GM12878 (cell line): ENCODE measurements around the gene CAPN2. TPM values are rescaled to one million over a fixed set of nuclear protein-coding genes. Genes with fewer than 3 reads are reported as not detected.

Source experiments
- ATAC-seq: fragments of 200-7000 bp; cut with Tn5 transposase; 3 replicates; pipeline ENCODE4 v1.9.1; 2020; ENCODE audit warnings: mild to moderate bottlenecking, moderate library complexity
- BruUV-seq: library from RNA; stranded (reverse); fragments of 400-500 nt; replicated peaks from 2 replicates; lab custom pipeline; 2021; lab: Mats Ljungman, UMichigan
- CTCF ChIA-PET: fragments of 300-600 bp; sonication (Branson Sonifier 250); formaldehyde crosslinking; extraction: SDS; loops from one replicate; lab custom pipeline; 2021; ENCODE audit warnings: inconsistent platforms; lab: Yijun Ruan, JAX
- POLR2A ChIA-PET: fragments of 350-600 bp; formaldehyde crosslinking; extraction: SDS; loops from one replicate; lab custom pipeline; 2021; ENCODE audit warnings: inconsistent platforms; lab: Charles Lee
- RAD21 ChIA-PET: fragments of 300-600 bp; sonication (Branson Sonifier 250); formaldehyde crosslinking; loops from one replicate; lab custom pipeline; 2023; ENCODE audit warnings: antibody characterized with exemption; ENCODE audit not compliant: unreplicated experiment; lab: Charles Lee
- SMC1A ChIA-PET: fragments of 300-600 bp; sonication (Branson Sonifier 250); formaldehyde crosslinking; loops from one replicate; lab custom pipeline; 2023; ENCODE audit not compliant: unreplicated experiment, uncharacterized antibody; lab: Charles Lee
- DNase-seq: peaks from one replicate; pipeline ENCODE4 v3.0.0-alpha.2; 2011; ENCODE audit warnings: low read depth, low spot score
- FAIRE-seq: peaks from 3 replicates; lab custom pipeline; 2011; peaks lifted over from hg19 to GRCh38; lab: Jason Lieb, UNC
- H2AFZ ChIP-seq: 2 replicates; pipeline ENCODE4 v1.6.0; 2011; ENCODE audit warnings: low read depth, low read length, control low read depth; ENCODE audit not compliant: control insufficient read depth
- H3K27ac ChIP-seq: 2 replicates; pipeline ENCODE4 v1.5.1; 2011; ENCODE audit warnings: control low read depth; ENCODE audit not compliant: control insufficient read depth, insufficient read depth
- H3K27me3 ChIP-seq, 2 experiments: replicated peaks in 1 of 2; 2 replicates each; pipeline versions ENCODE4 v1.6.0 to v1.6.1; 2011; ENCODE audit warnings: low read length in 1 of 2; ENCODE audit not compliant: control insufficient read depth in 2 of 2, insufficient read depth in 2 of 2
- H3K36me3 ChIP-seq, 2 experiments: 2 replicates each; pipeline ENCODE4 v1.5.1; 2011; ENCODE audit warnings: low read length in 1 of 2; ENCODE audit not compliant: control insufficient read depth in 2 of 2, insufficient read depth in 2 of 2
- H3K4me1 ChIP-seq: 2 replicates; pipeline ENCODE4 v1.6.1; 2011; ENCODE audit warnings: mild to moderate bottlenecking, low read length, moderate library complexity, mixed read lengths; ENCODE audit not compliant: control insufficient read depth, insufficient read depth
- H3K4me2 ChIP-seq: 2 replicates; pipeline ENCODE4 v1.6.0; 2011; ENCODE audit warnings: control low read depth; ENCODE audit not compliant: control insufficient read depth, insufficient read depth
- H3K4me3 ChIP-seq: fragments of 200-600 bp; sonication (generic); 2 replicates; pipeline ENCODE4 v1.5.1; 2016
- H3K79me2 ChIP-seq: 2 replicates; pipeline ENCODE4 v1.6.0; 2011; ENCODE audit warnings: low read length; ENCODE audit not compliant: control insufficient read depth, insufficient read depth
- H3K9ac ChIP-seq: 2 replicates; pipeline ENCODE4 v1.8.0; 2011; ENCODE audit warnings: low read length, control low read depth, mixed read lengths; ENCODE audit not compliant: control insufficient read depth, insufficient read depth
- H3K9me3 ChIP-seq: replicated peaks from 3 replicates; pipeline ENCODE4 v1.5.1; 2011; ENCODE audit warnings: mild to moderate bottlenecking, low read length; ENCODE audit not compliant: control insufficient read depth, insufficient read depth
- H4K20me1 ChIP-seq: 2 replicates; pipeline ENCODE4 v1.6.0; 2011; ENCODE audit not compliant: control insufficient read depth, insufficient read depth
- CREM ChIP-seq: IDR thresholded peaks from 2 replicates; pipeline ENCODE4 v1.6.1; 2014; ENCODE audit warnings: antibody characterized with exemption, low read depth
- EED ChIP-seq: sonication (generic); IDR thresholded peaks from 2 replicates; pipeline ENCODE4 v1.6.1; 2016; ENCODE audit warnings: antibody characterized with exemption, low read depth
- EGR1 ChIP-seq, 2 experiments: IDR thresholded peaks; 1 replicate in 1 of 2; 2 replicates in 1 of 2; pipeline ENCODE4 v1.6.1; 2011 to 2012; ENCODE audit warnings: low read depth in 2 of 2, low read length in 2 of 2, borderline replicate concordance in 1 of 2, mild to moderate bottlenecking in 1 of 2, moderate library complexity in 1 of 2
- EP300 ChIP-seq, 2 experiments: fragments of 150-350 bp in 1 of 2; IDR thresholded peaks; 2 replicates each; pipeline ENCODE4 v1.6.1; 2011 to 2012; ENCODE audit warnings: low read depth in 2 of 2, low read length in 2 of 2, borderline replicate concordance in 1 of 2, improper control_type of control experiment in 1 of 2, inconsistent platforms in 1 of 2; ENCODE audit not compliant: control insufficient read depth in 1 of 2
- FOS ChIP-seq: IDR thresholded peaks from 3 replicates; pipeline ENCODE4 v1.6.1; 2011; ENCODE audit warnings: borderline replicate concordance; ENCODE audit not compliant: insufficient read length; ENCODE audit errors: extremely low read depth
- IKZF1 ChIP-seq: fragments of 450-650 bp; conservative IDR thresholded peaks from 2 replicates; pipeline ENCODE4 v1.6.1; 2017; ENCODE audit warnings: antibody characterized with exemption, mild to moderate bottlenecking
- JUNB ChIP-seq: IDR thresholded peaks from 2 replicates; pipeline ENCODE4 v1.6.1; 2016; ENCODE audit warnings: antibody characterized with exemption, mild to moderate bottlenecking
- MTA2 ChIP-seq: fragments of 450-650 bp; IDR thresholded peaks from 2 replicates; pipeline ENCODE4 v1.6.1; 2016; ENCODE audit warnings: low read depth, mild to moderate bottlenecking, moderate library complexity
- RBBP5 ChIP-seq: fragments of 200-600 bp; sonication (generic); conservative IDR thresholded peaks from 2 replicates; pipeline ENCODE4 v1.6.1; 2016
- SMC3 ChIP-seq: IDR thresholded peaks from 2 replicates; pipeline ENCODE4 v1.6.1; 2011; ENCODE audit warnings: low read length, improper control_type of control experiment, borderline replicate concordance
- STAT3 ChIP-seq: IDR thresholded peaks from 2 replicates; pipeline ENCODE4 v1.6.1; 2011; ENCODE audit warnings: low read depth, low read length, improper control_type of control experiment
- ZSCAN29 ChIP-seq: fragments of 450-650 bp; IDR thresholded peaks from 2 replicates; pipeline ENCODE4 v1.6.1; 2017; ENCODE audit warnings: mild to moderate bottlenecking, moderate library complexity
- WGBS: methylation state at CpG from one replicate; pipeline ENCODE4 v1.1.6; 2016; ENCODE audit warnings: low lambda C conversion rate; ENCODE audit not compliant: insufficient replicate concordance, insufficient coverage; ENCODE audit errors: missing lambda C conversion rate; 5-methylcytosine and 5-hydroxymethylcytosine counted together
- in situ Hi-C: fragments of 300-500 bp; cut with MboI; formaldehyde crosslinking; loops from 9 replicates; pipeline ENCODE4 v1.14.3; 2018; ENCODE audit warnings: mixed read lengths
- intact Hi-C: fragments of 100-400 bp; cut with micrococcal nuclease; formaldehyde crosslinking; loops from one replicate; pipeline ENCODE4 v1.14.2; 2022; ENCODE audit not compliant: unreplicated experiment
- polyA plus RNA-seq, 11 experiments: library from polyadenylated mRNA; depleted of rRNA in 4 of 11; unstranded in 6 of 11; stranded (reverse) in 5 of 11; fragments of >200 nt; fragmentation: Nextera tagmentation in 4 of 11; fragmentation: Illumina TruSeq in 1 of 11; extraction: Ambion mirVana in 4 of 11; extraction: Trizol in 1 of 11; gene quantifications; 1 replicate in 1 of 11; 2 replicates in 10 of 11; pipeline versions ENCODE4 v1.2.1 to v1.2.3, GENCODE V29; 2011 to 2016; ENCODE audit warnings: inconsistent platforms in 2 of 11, missing spikeins in 2 of 11, low read depth in 1 of 11
- total RNA-seq, 4 experiments: library from RNA; depleted of rRNA in 3 of 4; stranded (reverse); fragments of >200 nt in 3 of 4; fragmentation: Illumina TruSeq in 1 of 4; extraction: Trizol in 1 of 4; gene quantifications; 2 replicates each; pipeline versions ENCODE4 v1.2.1 to v1.2.3, GENCODE V29; 2013 to 2021
- TF ChIP-seq, protein P1 (sequence below): fragments of 150-350 bp; IDR thresholded peaks from 2 replicates; pipeline ENCODE4 v1.6.1; 2016; ENCODE audit warnings: low read depth, low read length
- TF ChIP-seq, protein P2 (sequence below): fragments of 450-650 bp; IDR thresholded peaks from 2 replicates; pipeline ENCODE4 v1.6.1; 2017; ENCODE audit warnings: borderline replicate concordance
- TF ChIP-seq, protein P3 (sequence below): fragments of 450-650 bp; IDR thresholded peaks from 2 replicates; pipeline ENCODE4 v1.6.1; 2017; ENCODE audit warnings: mild to moderate bottlenecking
- TF ChIP-seq, protein P4 (sequence below): fragments of 450-650 bp; IDR thresholded peaks from 2 replicates; pipeline ENCODE4 v1.6.1; 2017; ENCODE audit warnings: mild to moderate bottlenecking, low read depth, inconsistent platforms; ENCODE audit not compliant: poor library complexity, severe bottlenecking

The CAPN2 gene
- total and polyA plus RNA-seq, 10 of the 15 experiments (the other 5 are each of a cell fraction or from before 2014, with no cell fraction given), result 6.0 to 21.4 (median 16.6) TPM

DNA sequence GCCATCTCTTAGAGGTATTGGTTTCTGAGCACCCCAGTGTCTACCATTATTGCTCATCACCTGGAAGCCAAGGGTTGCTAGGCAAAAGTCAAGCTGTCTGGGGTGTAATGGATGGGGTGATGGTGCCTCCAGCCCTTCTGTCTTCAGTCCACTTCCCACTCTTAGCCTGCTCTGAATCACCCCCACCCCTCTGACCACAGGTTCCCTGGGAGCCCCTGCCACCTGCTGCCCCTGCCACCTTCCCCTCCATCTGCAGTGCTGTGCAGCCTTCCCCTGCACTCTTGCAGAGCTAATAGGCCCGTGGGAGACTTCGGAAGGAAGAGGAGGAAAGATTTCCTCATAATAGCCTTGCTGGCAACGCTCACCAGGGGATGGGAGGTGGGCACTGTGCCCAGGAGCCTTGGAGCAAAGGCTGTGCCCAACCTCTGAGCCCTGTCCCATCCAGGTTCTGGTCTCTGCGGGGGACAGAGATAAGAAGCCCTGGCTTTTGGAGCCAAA, 35.5 kb downstream of the CAPN2 start:
- no peak overlapping the region for H3K9ac ChIP-seq
- ChIA-PET POLR2A (no interaction called here), CTCF (interaction anchor here (1.1 to 6.0 kb wide), 3 partner anchors 43 to 52 kb away, joined by 5 to 69 read pairs (median 39); no protein-coding TSS in a partner anchor), RAD21 (interaction anchor here (1.9 kb wide), 1 partner anchor 37 kb away, joined by 8 read pairs; the partner anchor contains the start of gene CAPN2), SMC1A (interaction anchor here (1.2 kb wide), 1 partner anchor 49 kb away, joined by 3 read pairs; no protein-coding TSS in a partner anchor)
- H3K4me1 ChIP-seq, result peaks cover 6% of the 10 kb centered on the region
- FAIRE-seq (no peak), ATAC-seq (0 out of 3 replicates have a peak, but pooled peaks have one; percentile 7), DNase-seq (no peak)
- 20% methylated on average over 4 of the region's 4 CpGs for whole genome bisulfite sequencing
- no TSS peak for BruUV-seq
- in situ Hi-C loops (no loop called here), intact Hi-C loops (no loop called here)
- no peaks in the 10 kb centered on the region for H3K79me2 ChIP-seq
- H4K20me1 ChIP-seq, result no peaks in the 10 kb centered on the region
- no peak overlapping the region for H3K4me3 ChIP-seq
- no peak overlapping the region for H3K4me2 ChIP-seq
- no peaks in the 10 kb centered on the region for H3K9me3 ChIP-seq
- no peaks in the 10 kb centered on the region; a peak in 2 of 4 replicates for H3K36me3 ChIP-seq
- no peak overlapping the region for H2AFZ ChIP-seq
- H3K27me3 ChIP-seq, result no peaks in the 10 kb centered on the region
- H3K27ac ChIP-seq, result no peak overlapping the region
- TF ChIP-seq MTA2 (no peak), EED (no peak), RBBP5 (no peak), EGR1 (IDR thresholded peaks at IDR 0.05; ENCODE audit: borderline replicate concordance in 1 of 2, low read depth in 2 of 2, low read length in 2 of 2) (no peak), IKZF1 (no peak), SMC3 (no peak), FOS (no peak), JUNB (no peak), EP300 (IDR thresholded peaks at IDR 0.05; ENCODE audit: borderline replicate concordance in 1 of 2, control insufficient read depth in 1 of 2, low read depth in 2 of 2, low read length in 2 of 2) (no peak), ZSCAN29 (no peak), STAT3 (no peak), CREM (no peak)
- TF ChIP-seq, protein P1, sequence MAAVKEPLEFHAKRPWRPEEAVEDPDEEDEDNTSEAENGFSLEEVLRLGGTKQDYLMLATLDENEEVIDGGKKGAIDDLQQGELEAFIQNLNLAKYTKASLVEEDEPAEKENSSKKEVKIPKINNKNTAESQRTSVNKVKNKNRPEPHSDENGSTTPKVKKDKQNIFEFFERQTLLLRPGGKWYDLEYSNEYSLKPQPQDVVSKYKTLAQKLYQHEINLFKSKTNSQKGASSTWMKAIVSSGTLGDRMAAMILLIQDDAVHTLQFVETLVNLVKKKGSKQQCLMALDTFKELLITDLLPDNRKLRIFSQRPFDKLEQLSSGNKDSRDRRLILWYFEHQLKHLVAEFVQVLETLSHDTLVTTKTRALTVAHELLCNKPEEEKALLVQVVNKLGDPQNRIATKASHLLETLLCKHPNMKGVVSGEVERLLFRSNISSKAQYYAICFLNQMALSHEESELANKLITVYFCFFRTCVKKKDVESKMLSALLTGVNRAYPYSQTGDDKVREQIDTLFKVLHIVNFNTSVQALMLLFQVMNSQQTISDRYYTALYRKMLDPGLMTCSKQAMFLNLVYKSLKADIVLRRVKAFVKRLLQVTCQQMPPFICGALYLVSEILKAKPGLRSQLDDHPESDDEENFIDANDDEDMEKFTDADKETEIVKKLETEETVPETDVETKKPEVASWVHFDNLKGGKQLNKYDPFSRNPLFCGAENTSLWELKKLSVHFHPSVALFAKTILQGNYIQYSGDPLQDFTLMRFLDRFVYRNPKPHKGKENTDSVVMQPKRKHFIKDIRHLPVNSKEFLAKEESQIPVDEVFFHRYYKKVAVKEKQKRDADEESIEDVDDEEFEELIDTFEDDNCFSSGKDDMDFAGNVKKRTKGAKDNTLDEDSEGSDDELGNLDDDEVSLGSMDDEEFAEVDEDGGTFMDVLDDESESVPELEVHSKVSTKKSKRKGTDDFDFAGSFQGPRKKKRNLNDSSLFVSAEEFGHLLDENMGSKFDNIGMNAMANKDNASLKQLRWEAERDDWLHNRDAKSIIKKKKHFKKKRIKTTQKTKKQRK, result no peak
- TF ChIP-seq, protein P2, sequence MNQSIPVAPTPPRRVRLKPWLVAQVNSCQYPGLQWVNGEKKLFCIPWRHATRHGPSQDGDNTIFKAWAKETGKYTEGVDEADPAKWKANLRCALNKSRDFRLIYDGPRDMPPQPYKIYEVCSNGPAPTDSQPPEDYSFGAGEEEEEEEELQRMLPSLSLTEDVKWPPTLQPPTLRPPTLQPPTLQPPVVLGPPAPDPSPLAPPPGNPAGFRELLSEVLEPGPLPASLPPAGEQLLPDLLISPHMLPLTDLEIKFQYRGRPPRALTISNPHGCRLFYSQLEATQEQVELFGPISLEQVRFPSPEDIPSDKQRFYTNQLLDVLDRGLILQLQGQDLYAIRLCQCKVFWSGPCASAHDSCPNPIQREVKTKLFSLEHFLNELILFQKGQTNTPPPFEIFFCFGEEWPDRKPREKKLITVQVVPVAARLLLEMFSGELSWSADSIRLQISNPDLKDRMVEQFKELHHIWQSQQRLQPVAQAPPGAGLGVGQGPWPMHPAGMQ, result no peak
- TF ChIP-seq, protein P3, sequence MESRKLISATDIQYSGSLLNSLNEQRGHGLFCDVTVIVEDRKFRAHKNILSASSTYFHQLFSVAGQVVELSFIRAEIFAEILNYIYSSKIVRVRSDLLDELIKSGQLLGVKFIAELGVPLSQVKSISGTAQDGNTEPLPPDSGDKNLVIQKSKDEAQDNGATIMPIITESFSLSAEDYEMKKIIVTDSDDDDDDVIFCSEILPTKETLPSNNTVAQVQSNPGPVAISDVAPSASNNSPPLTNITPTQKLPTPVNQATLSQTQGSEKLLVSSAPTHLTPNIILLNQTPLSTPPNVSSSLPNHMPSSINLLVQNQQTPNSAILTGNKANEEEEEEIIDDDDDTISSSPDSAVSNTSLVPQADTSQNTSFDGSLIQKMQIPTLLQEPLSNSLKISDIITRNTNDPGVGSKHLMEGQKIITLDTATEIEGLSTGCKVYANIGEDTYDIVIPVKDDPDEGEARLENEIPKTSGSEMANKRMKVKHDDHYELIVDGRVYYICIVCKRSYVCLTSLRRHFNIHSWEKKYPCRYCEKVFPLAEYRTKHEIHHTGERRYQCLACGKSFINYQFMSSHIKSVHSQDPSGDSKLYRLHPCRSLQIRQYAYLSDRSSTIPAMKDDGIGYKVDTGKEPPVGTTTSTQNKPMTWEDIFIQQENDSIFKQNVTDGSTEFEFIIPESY, result no peak
- TF ChIP-seq, protein P4, sequence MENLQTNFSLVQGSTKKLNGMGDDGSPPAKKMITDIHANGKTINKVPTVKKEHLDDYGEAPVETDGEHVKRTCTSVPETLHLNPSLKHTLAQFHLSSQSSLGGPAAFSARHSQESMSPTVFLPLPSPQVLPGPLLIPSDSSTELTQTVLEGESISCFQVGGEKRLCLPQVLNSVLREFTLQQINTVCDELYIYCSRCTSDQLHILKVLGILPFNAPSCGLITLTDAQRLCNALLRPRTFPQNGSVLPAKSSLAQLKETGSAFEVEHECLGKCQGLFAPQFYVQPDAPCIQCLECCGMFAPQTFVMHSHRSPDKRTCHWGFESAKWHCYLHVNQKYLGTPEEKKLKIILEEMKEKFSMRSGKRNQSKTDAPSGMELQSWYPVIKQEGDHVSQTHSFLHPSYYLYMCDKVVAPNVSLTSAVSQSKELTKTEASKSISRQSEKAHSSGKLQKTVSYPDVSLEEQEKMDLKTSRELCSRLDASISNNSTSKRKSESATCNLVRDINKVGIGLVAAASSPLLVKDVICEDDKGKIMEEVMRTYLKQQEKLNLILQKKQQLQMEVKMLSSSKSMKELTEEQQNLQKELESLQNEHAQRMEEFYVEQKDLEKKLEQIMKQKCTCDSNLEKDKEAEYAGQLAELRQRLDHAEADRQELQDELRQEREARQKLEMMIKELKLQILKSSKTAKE, result no peak
